ENCODE measurements around the gene SLC31A1.

Gene SLC31A1

DNA sequence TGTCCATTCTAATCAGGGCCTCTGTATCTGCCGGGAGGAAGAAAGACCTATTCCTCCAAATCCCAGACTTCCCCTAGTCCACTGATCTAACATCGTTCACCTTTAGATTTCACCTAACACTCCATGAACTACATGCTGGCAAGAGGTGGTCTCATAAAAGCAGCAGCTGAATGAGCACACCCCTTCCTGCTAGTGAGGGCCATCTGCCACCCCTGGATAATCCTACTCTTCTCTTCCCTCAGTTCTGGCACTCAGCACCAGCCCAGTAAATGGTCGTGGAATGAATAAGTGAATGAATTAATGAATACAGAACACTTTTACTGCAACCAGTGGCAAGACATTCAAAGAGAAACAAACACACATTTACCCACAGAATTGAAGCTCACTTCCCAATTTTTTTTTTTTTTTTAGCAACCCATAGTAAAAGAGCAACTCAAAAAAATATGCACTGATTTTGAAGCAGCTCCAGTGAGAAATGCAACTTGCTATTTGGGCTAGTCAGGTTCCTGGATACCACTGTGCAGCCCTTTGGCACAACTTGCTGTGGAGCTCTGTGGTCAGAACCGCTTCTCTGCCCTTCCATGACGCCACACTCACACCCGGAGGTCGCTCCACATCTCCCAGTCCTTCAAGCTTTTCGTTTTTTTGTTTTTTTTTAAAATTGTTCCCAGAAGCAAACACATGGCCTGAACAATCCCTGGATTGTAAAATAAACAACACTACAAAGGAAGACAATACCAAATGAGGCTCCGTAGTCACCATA, 75.6 kb downstream of the SLC31A1 start:
- DNase-seq (ENCODE audit: low spot score): no peak
- POLR2A ChIA-PET (ENCODE audit: low non-redundant PET): no interaction called here
- TF ChIP-seq, protein P1, sequence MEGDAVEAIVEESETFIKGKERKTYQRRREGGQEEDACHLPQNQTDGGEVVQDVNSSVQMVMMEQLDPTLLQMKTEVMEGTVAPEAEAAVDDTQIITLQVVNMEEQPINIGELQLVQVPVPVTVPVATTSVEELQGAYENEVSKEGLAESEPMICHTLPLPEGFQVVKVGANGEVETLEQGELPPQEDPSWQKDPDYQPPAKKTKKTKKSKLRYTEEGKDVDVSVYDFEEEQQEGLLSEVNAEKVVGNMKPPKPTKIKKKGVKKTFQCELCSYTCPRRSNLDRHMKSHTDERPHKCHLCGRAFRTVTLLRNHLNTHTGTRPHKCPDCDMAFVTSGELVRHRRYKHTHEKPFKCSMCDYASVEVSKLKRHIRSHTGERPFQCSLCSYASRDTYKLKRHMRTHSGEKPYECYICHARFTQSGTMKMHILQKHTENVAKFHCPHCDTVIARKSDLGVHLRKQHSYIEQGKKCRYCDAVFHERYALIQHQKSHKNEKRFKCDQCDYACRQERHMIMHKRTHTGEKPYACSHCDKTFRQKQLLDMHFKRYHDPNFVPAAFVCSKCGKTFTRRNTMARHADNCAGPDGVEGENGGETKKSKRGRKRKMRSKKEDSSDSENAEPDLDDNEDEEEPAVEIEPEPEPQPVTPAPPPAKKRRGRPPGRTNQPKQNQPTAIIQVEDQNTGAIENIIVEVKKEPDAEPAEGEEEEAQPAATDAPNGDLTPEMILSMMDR (conservative IDR thresholded peaks at IDR 0.05; ENCODE audit: low read depth): no peak
- H3K27ac ChIP-seq: no peak overlapping the region
- CTCF ChIA-PET: interaction anchor here (0.6 to 1.1 kb wide), 5 partner anchors 11 to 361 kb away, joined by 3 to 5 read pairs (median 5); no protein-coding TSS in a partner anchor

DNA sequence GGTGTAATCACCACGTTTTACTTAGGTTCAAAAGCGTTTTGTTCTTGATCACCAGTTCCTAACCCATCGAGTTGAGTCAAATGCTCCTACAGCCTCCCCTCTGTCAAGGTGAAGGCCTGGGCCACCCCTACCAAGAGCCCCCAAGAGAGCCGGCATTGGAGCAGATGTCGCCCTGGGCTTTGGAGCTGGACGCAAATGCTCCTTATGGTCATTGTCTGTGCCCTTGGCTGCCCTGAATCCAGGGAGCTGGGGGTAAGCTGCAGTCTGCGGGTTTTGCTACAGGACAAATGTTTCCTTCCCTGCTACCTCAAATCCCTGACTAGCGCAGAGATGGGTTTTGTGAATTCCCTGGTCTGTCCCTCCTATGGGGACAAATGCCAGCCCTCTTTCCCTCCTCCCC, 77.0 kb downstream of the SLC31A1 start:
- POLR2A ChIA-PET (ENCODE audit: low non-redundant PET): no interaction called here
- no peak overlapping the region for H3K27ac ChIP-seq
- CTCF ChIA-PET: interaction anchor here (0.6 to 1.0 kb wide), 2 partner anchors 103 to 1213 kb away, joined by 3 read pairs; partner anchors contain the start of gene ALAD
- no peak for DNase-seq (ENCODE audit: low spot score)
- TF ChIP-seq, protein P1 (conservative IDR thresholded peaks at IDR 0.05; ENCODE audit: low read depth): no peak

DNA sequence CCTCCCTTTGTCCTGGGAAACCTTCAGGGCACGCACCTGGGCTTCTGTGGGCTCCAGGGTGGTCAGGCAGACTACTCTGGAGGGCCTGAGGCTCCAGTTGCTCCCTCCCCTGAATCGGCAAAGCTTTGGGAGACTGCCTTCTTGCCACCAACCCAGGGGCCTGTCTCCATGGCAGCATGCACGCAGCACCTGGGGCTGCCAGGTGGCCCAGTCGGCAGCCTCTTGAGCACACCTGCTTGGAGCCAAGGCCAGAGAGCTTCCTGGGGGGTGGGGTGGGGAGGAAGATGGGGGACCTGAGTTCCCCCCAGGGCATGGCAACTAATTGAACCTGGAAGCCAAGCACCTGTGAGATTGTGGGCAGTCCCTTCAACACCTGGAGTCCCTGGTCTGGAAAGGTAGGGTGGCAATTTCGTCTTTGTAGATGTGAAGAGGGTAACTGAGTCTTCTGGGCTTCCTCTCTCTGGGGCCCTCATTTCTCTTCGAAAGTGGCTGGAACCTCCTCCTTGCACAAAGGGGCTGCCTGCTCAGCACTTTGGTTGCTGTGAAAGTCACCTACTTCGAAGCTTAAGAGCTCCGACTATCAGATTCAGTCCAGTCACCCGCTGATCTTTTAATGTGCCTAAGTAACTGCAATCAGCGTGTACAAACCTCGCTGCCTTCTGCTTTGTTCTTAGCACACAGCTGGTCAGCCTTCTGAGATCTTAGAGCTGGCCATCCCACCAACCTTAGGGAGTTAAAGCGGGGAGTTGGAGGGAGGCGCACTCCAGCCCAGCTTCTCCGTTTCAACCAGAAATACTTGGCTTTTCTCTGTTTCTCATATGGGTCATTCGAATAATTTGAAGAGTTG, 77.8 kb downstream of the SLC31A1 start:
- TF ChIP-seq, protein P1 (conservative IDR thresholded peaks at IDR 0.05; ENCODE audit: low read depth): no peak
- ChIA-PET POLR2A (ENCODE audit: low non-redundant PET) (no interaction called here), CTCF (interaction anchor here (1.0 kb wide), 1 partner anchor 102 kb away, joined by 3 read pairs; the partner anchor contains the start of gene ALAD)
- no peak for DNase-seq (ENCODE audit: low spot score)
- H3K27ac ChIP-seq: no peak overlapping the region

DNA sequence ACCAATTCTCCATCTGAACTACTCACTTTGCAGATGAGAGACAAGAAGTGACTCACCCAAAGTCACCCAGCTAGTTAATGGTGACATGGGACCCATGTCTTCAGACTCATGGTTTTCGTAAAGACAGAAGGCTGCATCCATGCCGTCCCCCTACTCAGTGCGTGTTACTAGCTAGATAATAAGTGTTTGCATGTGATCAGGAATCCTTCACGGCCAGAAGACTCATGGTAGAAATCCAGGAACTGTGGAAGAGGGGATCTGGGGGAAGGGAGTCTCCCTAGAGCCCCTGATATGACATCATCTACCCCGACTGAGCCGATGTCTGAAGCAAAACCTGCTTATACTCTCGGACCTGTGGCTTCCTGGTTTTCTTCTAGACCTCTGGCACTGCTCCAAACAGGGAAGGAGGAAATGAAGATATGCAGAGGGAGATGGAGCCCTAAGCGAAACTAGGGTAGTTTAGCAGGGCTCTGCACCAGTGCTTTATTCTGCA, 78.5 kb downstream of the SLC31A1 start:
- ChIA-PET CTCF (no interaction called here), POLR2A (ENCODE audit: low non-redundant PET) (no interaction called here)
- TF ChIP-seq, protein P1 (conservative IDR thresholded peaks at IDR 0.05; ENCODE audit: low read depth): no peak
- H3K27ac ChIP-seq: no peak overlapping the region
- no peak for DNase-seq (ENCODE audit: low spot score)

DNA sequence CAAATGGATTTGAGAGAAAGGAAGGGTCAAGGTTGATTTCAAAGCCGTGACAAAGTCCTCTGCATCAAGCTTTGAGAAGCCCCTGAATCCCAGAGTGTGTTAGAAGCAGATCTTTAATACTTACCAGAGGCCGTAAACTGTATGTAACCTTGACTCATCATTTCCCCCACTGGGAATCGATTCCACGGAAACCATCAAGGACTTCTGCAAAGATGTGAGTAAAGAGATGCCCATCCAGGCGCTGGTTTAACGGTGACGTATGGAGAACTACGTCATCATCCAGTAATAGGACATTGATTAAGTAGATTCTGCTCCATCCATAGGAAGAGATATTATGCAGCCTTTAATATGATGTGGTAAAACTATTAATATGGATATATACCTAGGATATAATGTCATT, 80.2 kb downstream of the SLC31A1 start:
- ChIA-PET POLR2A (ENCODE audit: low non-redundant PET) (no interaction called here), CTCF (interaction anchor here (0.6 kb wide), 1 partner anchor 368 kb away, joined by 3 read pairs; no protein-coding TSS in a partner anchor)
- no peak for DNase-seq (ENCODE audit: low spot score)
- H3K27ac ChIP-seq: no peak overlapping the region
- TF ChIP-seq, protein P1 (conservative IDR thresholded peaks at IDR 0.05; ENCODE audit: low read depth): no peak

DNA sequence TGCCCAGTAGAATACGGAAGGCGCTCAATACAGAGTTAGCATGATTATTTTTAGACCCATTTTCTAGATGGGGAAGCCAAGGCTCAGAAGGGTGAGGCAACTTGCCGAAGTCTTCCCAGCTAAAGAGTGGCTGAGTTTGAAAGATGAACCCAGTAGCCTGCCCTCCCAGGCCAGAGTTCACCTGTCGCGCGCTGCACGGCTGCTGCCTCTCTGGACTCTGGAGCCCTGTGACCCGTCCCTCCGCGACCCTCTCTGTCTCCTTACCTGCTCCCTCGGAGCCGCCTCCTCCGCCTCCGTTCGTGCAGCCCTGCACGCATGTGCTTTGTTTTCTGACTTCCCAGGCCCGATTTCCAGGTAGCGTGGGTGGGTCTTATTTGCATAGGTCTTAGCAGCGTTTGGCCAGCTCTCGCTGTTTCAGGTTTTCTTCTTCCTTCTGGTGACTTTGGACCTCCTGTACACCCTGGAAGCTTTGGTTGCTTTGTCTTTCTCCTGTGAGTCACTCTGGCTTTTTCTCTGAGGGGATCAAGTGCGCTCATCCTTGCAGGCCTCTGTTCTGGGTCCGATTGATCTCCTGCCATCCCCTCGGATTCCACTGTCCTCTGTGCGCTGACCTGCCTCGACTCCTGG, 81.6 kb downstream of the SLC31A1 start, which contains the start of gene RNF183:
Gene RNF183, minus strand, starts transcription at position 585 of the 627 bp plus-strand sequence. CDS start 5,192 bp downstream, outside the sequence.
- no peak for DNase-seq (ENCODE audit: low spot score)
- ChIA-PET POLR2A (ENCODE audit: low non-redundant PET) (interaction anchor here (1.1 kb wide), 1 partner anchor 107 kb away, joined by 3 read pairs; no protein-coding TSS in a partner anchor), CTCF (no interaction called here)
- H3K27ac ChIP-seq: no peak within 1 kb of the TSS
- TF ChIP-seq, protein P1 (conservative IDR thresholded peaks at IDR 0.05; ENCODE audit: low read depth): no peak
